COLO829 (cell line): ENCODE measurements around the gene EPHA10.
"Not testable (repeated sequence)": the region's sequence is repeated elsewhere in the genome, so short reads cannot be mapped to it uniquely, and the experiment has no call there.

ENCODE experiments used
- DNase-seq: peaks from one replicate; pipeline ENCODE4 v3.0.0; 2012; ENCODE audit warnings: low spot score

The EPHA10 gene

DNA sequence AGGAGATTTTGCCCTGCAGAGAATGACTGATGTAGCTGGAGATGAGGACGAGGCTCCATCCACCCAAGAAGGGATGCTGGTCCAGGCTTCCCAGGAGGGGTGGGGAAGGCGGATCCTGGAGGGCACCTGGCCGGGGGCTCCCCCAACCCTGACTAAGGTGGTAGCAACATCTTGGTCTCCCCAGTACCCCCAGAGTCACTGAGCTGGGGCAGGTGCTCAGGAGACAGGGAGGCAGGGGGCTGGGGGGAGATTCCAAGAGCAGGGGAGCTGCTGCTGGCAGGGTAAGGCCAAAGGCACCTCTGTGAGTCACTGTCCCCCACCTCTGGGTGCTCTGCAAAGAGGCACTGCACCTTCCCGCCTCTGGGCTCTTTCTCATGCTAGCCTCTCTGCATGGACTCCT, 48.6 kb downstream of the EPHA10 start:
- DNase-seq = no peak

DNA sequence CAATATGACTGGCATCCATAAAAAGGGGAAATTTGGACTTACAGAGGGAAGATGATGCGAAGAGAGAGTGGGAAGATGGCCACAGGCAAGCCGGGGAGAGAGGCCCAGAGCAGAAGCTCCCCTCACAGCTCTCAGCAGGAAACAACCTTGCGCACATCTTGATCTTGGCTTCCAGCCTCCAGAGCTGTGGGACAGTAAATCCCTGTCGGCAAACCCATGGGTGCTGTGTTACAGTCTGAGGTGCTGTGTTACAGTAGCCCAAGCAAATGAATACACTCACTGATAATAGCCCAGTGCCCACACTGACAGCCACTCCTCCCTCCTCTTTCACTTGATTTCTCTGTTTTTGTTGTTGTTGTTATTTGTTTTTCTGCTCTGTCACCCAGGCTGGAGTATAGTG, 50.2 kb downstream of the EPHA10 start:
- DNase-seq = no peak

DNA sequence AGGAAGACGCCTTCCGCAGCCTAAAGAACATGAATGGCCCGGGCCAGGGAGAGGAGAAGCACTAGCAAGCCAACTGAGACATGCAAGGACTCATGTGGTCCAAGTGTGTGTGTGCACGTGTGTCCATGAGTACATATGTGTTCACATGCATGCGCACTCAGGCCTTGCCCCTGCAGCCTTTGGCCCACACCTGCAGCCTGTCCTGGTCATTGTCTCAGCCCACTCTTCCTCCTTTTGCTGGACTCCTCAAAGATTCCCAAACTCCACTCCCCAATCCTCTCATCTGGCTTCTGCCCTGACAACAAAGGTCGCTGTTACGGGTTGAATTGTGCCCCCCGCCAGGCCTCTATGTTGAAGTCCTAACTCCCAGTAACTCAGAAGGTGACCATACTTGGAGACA, 50.7 kb downstream of the EPHA10 start:
- no peak for DNase-seq

DNA sequence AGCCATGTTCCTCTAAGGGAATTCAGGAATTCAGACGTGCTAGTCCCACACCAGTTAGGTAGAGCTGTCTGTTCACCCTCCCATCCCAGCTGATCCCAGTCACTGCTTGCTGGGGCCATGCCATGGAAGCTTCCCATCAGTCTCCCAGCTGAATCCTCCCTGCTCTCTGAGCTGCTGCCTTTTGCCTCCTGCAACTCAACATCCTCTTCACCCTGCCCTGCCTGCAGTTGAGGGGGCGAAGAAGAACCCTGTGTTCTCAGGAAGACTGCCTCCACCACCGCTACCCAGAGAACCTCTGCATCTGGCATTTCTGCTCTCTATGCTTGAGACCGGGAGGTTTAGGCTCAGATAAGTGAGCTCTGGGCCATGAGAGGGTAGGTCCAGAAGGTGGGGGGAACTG, 56.4 kb downstream of the EPHA10 start:
- DNase-seq = no peak

DNA sequence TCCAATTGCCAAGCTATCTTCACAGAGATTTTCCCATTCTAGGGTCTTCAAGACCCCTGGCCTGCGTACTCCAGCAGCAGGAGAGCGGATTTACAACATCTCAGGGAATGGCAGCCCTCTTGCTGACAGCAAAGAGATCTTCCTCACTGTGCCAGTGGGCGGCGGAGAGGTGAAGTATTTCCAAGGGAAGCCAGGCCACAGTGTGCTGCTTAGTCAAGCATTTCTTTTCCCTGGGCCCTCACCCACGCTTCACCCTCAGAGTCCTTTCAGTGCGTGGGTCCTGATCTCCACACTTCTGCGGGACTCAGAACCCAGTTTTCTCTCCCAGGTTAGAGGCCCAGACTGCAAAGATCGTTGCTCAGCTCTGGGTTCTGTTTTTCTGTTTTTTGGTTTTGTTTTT, 59.5 kb downstream of the EPHA10 start:
- DNase-seq = no peak

DNA sequence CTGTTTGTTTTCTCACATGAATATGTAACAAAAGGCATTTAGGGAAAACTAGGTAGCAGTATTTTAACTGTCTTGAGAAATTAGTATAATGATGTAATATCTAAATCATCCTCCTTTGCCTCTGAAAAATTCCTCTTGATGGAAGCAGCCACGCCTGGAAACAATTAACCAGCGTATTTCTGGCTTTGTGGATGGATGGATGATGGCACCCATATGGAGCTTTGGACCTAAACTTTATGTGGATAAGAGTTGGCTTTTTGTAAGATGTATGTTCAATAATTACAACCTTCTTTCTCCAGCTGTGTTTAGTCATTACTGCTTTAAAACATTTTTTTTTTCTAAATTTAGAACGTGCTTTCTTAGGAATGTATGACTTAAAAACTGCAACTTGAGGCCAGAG, 60.0 kb downstream of the EPHA10 start:
- no peak for DNase-seq

DNA sequence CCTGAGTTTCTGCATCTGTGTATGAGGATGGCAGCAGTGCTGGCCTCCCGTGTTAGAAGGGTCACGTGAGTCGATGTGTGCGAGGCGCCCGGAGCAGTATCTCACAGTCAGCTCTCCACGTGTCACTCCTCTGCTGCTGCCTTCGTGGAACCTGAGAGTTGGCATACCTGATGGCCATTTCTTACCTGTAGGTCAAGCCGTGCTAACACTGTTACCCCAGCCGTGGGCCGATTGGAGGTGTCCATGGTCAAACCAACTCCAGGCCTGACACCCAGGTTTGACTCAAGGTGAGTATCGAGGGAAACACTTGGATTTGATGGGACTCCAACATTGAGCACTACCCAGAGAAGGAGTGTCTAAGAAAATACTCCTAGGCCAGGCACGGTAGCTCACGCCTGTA, 61.9 kb downstream of the EPHA10 start:
- DNase-seq = no peak

DNA sequence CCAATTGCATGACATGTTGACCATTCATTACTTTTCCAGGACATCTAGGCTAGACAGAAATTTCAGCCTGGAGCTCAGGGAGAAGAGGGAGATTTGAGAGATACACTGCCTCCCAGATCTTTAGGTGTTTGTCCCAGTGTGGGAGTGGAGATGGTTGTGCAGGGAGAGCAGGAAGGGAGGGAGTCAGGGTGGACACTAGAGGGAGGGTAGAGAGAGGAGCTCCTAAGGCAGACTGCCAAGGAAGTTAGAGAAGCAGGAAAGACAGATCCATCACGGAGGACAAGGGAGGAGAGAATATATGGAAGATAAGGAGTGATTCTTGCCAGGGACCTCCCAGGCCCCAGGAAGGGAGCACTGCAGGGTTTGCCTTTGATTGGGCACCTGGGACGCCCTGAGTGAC, 63.9 kb downstream of the EPHA10 start:
- DNase-seq = no peak

DNA sequence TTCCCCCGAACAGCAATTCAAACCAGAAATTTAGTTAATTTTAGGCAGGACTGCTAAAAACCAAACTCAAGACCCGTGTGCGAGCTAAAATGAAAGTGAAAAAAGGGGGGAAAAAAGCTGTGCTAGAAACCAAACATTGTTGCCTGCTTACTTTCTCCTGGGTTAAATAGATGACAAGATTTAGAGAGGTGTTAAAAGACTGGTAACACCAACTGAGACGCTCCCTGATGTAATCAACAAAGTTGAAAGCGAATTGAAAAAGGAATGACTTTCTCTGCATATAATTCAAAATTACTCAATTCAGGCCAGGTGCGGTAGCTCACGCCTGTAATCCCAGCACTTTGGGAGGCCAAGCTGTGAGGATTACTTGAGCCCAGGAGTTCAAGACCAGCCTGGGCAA, 65.8 kb downstream of the EPHA10 start:
- DNase-seq = no peak

DNA sequence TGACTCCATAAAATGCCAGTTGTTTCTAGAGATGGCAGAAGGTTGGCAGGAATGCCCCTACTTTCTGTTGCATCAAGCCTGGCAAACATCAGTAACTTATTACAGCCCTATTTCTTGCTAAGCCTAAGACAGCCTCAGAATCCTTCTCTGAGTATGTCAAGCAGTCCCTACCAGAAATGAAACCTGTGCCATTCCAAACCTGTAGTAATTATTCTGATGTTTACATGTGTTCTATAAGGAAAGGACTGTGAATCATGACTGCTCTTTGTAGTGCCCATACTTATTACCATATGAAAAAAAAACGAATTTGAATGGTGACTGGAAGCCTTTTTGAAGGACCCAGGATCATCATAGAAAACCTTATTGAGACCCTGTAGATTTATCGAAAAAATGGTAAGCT, 67.2 kb downstream of the EPHA10 start:
- no peak for DNase-seq

DNA sequence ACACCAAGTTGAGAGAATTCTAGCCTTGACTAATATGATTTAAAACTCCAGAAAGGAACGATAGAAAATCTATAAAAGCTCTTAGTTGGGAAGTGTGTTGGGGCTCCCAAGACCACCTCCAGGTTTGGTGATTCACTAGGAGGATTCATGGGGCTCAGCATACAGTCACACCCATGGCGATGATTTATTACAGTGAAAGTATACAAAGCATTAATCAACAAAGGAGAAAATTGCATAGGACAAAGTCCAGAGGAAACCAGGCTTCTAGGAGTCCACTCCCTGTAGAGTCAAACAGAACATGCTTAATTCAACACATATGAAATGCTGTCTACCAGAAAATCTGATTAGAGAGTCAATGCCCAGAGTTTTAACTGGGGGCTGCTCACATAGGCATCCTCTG, 67.8 kb downstream of the EPHA10 start:
- DNase-seq = no peak

DNA sequence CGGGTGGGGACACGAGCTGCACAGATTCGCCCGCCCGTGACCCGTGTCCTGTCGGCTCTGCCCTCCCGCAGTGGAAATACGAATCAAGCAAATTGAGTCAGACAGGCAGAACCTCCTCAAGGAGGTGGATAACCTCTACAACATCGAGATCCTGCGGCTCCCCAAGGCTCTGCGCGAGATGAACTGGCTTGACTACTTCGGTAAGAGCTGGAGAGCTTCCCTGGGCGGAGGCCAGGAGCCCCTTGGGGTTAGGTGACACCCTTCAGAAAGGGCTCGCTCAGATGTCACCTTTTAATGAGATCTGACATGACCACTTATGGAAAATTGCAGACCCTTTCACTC, 72.1 kb downstream of the EPHA10 start:
- DNase-seq = no peak

DNA sequence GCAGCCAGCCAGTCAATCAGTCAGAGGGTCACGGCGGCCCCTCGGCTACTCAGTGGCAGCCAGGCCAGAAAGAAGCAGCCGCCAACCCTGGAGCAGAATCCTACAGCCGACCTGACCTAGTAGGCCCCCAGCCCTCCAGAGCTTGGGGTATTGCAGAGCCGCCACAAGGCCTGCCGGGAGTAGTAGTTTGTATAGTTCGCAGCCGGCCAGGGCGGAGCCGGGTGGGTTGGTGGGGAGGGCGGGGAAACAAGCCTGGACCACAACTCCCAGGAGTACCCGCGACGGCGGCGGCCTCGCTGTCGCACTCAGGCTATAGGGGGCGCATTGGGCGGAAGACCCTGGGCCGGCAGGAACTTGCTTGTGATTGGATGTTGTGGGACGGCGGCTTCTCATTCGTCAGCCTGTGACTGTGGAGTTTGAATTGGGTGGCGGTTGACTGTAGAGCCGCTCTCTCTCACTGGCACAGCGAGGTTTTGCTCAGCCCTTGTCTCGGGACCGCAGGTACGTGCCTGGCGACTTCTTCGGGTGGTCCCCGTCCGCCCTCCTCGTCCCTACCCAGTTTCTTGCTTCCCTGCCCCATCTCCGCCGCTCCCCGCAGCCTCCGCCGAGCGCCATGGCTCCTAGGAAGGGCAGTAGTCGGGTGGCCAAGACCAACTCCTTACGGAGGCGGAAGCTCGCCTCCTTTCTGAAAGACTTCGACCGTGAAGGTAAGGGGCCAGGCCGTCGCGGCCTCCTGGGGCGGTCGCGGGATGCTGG, 72.7 kb downstream of the EPHA10 start, which contains the start of gene CDCA8:
CDCA8 (plus strand) TSS at position 439 of the 756 bp plus-strand sequence; CDS start at position 614, 175 bp downstream.
- DNase-seq = peak; percentile 98

DNA sequence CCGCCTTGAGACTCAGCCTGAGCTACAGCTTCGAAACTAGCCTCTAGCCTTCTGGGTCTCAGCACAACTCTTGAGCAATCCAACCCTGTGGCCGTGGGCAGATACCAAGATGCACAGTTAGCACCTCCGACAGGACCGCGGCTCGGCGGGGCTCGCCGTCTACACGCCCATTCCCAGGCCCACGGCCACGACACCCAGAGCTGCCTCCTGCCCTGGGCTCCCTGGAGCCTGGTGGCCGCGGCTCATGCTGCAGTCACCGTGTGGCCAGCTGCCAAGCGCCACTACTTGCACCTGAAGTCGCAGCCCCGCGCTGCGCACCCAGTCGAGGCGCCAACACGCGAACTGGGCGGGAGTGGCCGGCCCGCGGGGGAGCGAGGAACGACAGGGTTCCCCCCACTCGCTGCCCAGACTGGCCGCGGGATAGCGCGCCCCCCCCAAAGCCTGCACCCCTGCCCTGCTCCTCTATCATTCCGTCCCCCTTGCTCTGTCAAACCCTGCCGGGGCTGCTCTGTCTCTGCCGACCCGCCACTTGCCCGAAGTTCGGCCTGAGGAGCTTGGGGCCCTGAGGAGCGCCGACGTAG, 73.3 kb downstream of the EPHA10 start:
- no peak for DNase-seq

DNA sequence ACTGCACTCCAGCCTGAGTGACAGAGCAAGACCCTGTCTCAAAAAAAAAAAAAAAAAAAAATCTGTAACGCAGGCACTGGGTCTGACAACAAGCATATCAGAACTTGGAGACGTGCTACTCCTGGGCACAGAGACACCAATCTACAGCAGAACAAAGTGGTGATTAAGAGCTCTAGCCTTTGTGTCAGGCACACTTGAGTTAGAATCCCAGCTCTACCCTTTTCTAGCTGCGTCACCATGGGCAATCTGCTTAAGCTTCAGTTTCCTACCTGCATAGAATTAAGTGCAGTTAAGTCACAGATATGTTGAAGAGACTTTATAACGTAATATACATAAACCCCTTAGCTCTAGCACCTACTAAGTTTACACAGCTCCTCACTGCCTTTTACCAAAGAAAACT, 76.0 kb downstream of the EPHA10 start:
- DNase-seq = no peak

DNA sequence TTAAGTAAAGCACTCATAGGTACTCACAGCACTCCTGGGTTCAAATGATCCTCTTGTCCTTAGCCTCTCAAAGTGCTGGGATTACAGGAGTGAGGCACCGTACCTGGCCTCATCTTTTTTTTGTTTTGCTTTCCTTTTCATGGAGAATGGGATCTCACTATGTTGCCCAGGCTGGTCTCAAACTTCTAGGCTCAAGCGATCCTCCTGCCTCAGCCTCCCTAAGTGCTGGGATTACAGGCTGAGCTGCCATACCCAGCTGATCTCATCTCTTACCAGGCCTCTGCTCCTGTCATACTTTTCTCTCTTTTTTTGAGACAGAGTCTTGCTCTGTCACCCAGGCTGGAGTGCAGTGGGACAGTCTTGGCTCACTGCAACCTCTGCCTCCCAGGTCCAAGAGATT, 77.2 kb downstream of the EPHA10 start:
- not testable (repeated sequence) for DNase-seq

DNA sequence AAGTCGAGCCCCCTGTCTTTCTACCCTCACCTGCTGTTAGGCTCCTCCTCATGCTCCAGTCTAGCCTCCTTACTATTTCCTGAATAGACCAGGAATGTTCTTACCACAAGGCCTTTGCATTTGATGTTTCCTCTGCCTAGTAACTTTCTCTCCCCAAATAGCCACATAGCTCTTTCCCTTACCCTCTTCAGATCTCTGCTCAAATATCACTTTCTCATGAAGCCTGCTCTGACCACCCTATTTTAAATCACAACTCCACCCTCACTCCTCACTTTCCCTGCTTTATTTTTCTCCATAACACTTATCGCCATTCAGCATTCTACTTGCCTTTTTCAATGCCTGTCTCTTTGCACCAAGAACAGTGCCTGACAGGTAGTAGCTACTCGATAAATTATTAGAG, 79.2 kb downstream of the EPHA10 start:
- no peak for DNase-seq

DNA sequence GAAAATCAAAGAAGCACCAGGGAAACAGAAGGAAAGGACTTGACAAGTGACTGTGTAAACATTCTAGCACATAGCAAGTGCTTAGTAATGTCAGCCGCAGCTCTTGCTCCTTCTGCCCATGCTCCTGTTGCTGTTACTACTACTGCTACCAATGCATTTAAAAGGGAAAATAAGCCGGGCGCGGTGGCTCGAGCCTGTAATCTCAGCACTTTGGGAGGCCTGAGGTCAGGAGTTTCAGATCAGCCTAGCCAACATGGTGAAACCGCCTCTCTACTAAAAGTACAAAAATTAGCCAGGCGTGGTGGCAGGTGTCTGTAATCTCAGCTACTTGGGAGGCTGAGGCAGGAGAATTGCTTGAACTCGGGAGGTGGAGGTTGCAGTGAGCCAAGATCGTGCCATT, 80.7 kb downstream of the EPHA10 start:
- not testable (repeated sequence) for DNase-seq

DNA sequence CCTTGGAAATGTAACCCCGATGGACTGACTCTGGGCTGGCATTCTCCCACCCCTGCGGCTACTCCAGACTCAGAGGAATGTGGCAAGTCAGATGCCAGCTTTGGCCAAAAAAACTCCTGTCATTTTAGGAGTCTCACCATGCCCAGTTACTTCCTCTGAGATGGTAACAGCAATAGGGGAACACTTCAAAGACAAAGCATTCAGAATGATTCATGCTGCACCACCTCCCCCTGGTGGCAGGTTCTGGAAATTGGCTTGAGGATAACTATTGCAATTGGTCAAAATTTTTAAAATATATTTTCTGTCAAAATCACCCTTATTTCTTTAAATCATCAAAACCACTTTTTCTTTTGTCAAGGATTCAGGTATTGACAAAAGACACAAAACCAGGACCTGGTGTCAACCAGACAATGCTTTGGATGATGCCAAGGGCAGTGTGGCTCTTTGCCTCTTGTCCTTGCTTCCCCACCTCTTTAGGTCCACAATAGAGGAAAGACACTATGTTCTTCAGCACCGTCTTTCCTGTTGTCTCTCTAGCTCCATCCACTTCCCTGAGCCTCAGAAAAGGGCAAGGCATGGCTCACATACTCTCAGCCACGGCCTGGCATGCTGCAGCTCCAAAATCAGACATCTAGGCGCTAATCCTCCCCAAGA, 82.5 kb downstream of the EPHA10 start:
- DNase-seq = peak; percentile 44

DNA sequence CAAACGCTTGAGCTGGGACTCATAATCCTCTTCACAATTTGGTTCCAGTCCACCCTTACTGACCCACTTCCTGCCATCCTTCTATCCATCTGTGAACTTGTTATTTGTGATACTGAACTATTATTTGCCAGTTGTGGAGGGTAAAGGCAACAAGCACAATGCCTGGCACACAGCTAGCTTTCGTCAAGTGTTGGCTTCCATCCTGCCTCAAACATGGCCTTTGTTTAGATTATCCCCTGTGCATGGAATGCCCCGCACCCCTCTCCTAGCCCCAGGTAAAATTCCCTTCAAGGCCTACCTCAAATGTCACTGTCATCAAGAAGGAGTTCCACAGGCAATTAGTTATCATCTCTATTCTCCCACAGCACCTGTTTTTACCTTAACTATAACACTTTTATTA, 84.0 kb downstream of the EPHA10 start:
- DNase-seq = no peak

DNA sequence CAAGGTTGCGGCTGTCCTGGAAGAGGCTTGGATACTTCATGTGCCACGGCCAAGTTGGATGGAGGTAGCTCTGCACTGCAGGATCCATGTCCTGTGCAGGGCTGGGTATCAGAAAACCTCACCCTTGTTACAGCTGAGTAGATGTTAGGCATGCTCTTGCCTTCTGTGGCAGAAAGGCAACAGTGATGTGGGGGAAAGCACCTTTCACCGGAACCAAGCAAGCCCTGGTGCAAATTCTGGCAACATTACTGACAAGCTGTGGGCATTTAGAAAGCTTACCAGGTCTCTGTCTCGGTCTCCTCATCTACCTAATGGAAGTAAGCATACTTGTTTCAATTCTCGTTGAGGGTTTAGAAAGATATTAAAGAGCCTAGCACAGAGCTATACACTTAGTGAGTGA, 87.1 kb downstream of the EPHA10 start:
- DNase-seq = no peak

DNA sequence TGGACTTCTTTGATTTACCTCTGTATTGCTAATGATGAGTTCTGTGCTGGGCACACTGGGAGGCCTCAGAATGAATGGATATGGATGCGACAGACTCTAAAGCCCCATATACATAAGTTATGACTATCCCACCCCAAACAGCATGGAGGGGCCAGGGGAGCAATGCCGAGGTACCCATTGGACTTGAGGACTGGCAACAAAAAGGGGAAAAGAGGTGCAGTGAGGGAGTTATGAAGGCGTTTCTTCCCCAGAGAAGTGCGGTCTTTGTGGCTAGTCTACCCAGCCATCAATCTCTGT, 87.8 kb downstream of the EPHA10 start:
- DNase-seq = no peak

DNA sequence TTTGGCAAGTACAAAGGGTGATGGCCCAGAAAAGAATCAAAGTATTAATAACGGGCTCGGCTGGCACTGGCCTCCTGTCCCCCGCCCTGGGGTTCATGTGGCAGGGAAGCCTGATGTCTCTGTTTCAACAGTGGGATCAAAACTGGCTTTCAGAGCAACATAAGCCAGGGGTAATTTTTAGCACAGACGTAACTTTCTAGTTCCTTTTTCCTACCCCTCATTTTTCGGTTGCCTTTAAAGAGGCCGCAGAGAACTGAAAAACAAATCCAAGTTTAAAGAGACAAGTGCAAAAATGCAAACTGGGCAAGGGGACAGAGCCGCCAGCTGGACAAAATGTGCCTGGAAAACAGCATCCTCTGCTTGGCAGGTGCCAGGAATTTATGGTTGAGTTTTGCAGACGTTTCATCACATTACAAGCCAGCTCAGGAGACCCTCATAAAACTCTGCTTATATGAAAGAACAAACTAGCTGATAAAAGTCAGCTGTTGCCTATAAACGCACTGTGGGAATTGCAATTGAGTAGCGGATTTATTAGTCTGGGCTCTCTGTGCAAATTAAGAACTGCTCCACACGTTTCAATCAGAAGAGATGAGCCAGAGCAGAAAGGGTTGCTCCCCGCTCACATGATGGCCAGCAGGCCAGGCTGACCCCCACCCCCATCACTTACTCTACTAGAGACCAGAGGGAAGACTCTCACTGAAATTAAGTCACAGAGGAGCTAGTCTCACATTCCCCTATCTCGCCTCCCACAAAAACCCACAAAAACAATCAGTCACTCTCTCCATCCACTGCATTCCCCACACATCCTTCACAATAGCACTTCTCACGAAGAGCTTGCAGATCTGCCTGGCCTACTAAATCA, 88.4 kb downstream of the EPHA10 start:
- no peak for DNase-seq
